ENCODE measurements around the gene COL4A6.

- TF ChIP-seq CTCF (IDR thresholded peaks at IDR 0.05; ENCODE audit: poor library complexity) (no peak), EZH2phosphoT487 (IDR thresholded peaks at IDR 0.05; ENCODE audit: low read depth, severe bottlenecking, unreplicated experiment) (no peak)
Measured at GRCh38 chrX:108349210-108349609, 89.0 kb downstream of the COL4A6 start.

Measured in hepatocyte (in vitro differentiated cells).